K562 (cell line): ENCODE data around the gene LHB. TPM values are rescaled to one million over a fixed set of nuclear protein-coding genes. Genes with fewer than 3 reads are reported as not detected.

ENCODE experiments used
- CHAMP1 ChIP-seq: fragments of 450-650 bp; IDR thresholded peaks from 2 replicates; pipeline ENCODE4 v1.6.1; 2016; ENCODE audit warnings: mild to moderate bottlenecking
- EP400 ChIP-seq: fragments of 450-650 bp; IDR thresholded peaks from 2 replicates; pipeline ENCODE4 v1.6.1; 2017; ENCODE audit warnings: antibody characterized with exemption, mild to moderate bottlenecking, moderate library complexity
- ERF ChIP-seq: fragments of 450-650 bp; formaldehyde crosslinking; IDR thresholded peaks from 2 replicates; pipeline ENCODE4 v1.4.0; 2020; ENCODE audit warnings: mild to moderate bottlenecking, mixed read lengths
- NFE2 ChIP-seq: IDR thresholded peaks from 2 replicates; pipeline ENCODE4 v1.6.1; 2014; ENCODE audit warnings: antibody characterized with exemption, low read depth
- PCBP2 ChIP-seq: fragments of 200-400 bp; formaldehyde crosslinking; IDR thresholded peaks from 2 replicates; pipeline ENCODE4 v1.6.1; 2018; ENCODE audit warnings: low read length, low read depth, mild to moderate bottlenecking, moderate library complexity; ENCODE audit not compliant: poor library complexity, severe bottlenecking
- PHB2 ChIP-seq: fragments of 450-650 bp; IDR thresholded peaks from 2 replicates; pipeline ENCODE4 v1.6.1; 2017; ENCODE audit warnings: low read depth
- PYGO2 ChIP-seq: fragments of 450-650 bp; IDR thresholded peaks from 2 replicates; pipeline ENCODE4 v1.6.1; 2016; ENCODE audit warnings: mild to moderate bottlenecking, missing genetic modification characterization, moderate library complexity, missing compliant biosample characterization
- SMARCA4 ChIP-seq: fragments of 450-650 bp; IDR thresholded peaks from 2 replicates; pipeline ENCODE4 v1.6.1; 2016
- SMC3 ChIP-seq: conservative IDR thresholded peaks from 2 replicates; pipeline ENCODE4 v1.6.1; 2011; ENCODE audit warnings: low read depth, low read length, improper control_type of control experiment; ENCODE audit not compliant: insufficient read depth
- TFAM ChIP-seq: fragments of 250-450 bp; sonication (Bioruptor Pico); conservative IDR thresholded peaks from 2 replicates; pipeline ENCODE4 v1.5.0; 2021; ENCODE audit warnings: mild to moderate bottlenecking, moderate library complexity
- ZC3H4 ChIP-seq: sonication (generic); formaldehyde crosslinking; IDR thresholded peaks from 2 replicates; pipeline ENCODE4 v1.9.0; 2021; ENCODE audit warnings: missing genetic modification reagents, borderline replicate concordance
- ZNF212 ChIP-seq: fragments of 450-650 bp; formaldehyde crosslinking; IDR thresholded peaks from 2 replicates; pipeline ENCODE4 v1.4.0; 2020; ENCODE audit warnings: mild to moderate bottlenecking
- ZNF282 ChIP-seq: sonication (generic); formaldehyde crosslinking; IDR thresholded peaks from 2 replicates; pipeline ENCODE4 v1.8.1; 2023; ENCODE audit warnings: missing genetic modification reagents
- ZNF318 ChIP-seq, 2 experiments: fragments of 450-650 bp; IDR thresholded peaks; 2 replicates each; pipeline ENCODE4 v1.6.1; 2016; ENCODE audit warnings: mild to moderate bottlenecking in 2 of 2, borderline replicate concordance in 1 of 2, low read depth in 1 of 2, moderate library complexity in 1 of 2
- ZNF384 ChIP-seq: IDR thresholded peaks from 2 replicates; pipeline ENCODE4 v1.6.1; 2012; ENCODE audit warnings: low read depth, low read length, improper control_type of control experiment
- ZSCAN29 ChIP-seq: fragments of 450-650 bp; IDR thresholded peaks from 2 replicates; pipeline ENCODE4 v1.6.1; 2017
- polyA plus RNA-seq, 8 experiments: library from polyadenylated mRNA; depleted of rRNA in 4 of 8; stranded (reverse) in 5 of 8; unstranded in 3 of 8; fragments of >200 nt; fragmentation: Nextera tagmentation in 2 of 8; fragmentation: Illumina TruSeq in 1 of 8; extraction: Ambion mirVana in 2 of 8; extraction: Trizol in 1 of 8; gene quantifications; 2 replicates each; pipeline versions ENCODE4 v1.2.1 to v1.2.3, GENCODE V29; 2011 to 2014; ENCODE audit warnings: inconsistent platforms in 1 of 8, missing spikeins in 1 of 8
- total RNA-seq, 7 experiments: library from RNA; depleted of rRNA in 6 of 7; stranded (reverse); fragments of >200 nt in 6 of 7; fragmentation: Illumina TruSeq in 2 of 7; extraction: Trizol in 2 of 7; gene quantifications; 2 replicates each; pipeline versions ENCODE4 v1.2.1 to v1.2.3, GENCODE V29; 2011 to 2021; ENCODE audit warnings: low replicate concordance in 1 of 7
- TF ChIP-seq, protein P1 (sequence below): fragments of 250-450 bp; sonication (Bioruptor Pico); IDR thresholded peaks from 2 replicates; pipeline ENCODE4 v1.4.0; 2020; ENCODE audit warnings: mild to moderate bottlenecking

The LHB gene
- total and polyA plus RNA-seq, 9 of the 15 experiments (the other 6 are each of a cell fraction or from before 2014, with no cell fraction given) = 0.54 TPM; not detected in 8

DNA sequence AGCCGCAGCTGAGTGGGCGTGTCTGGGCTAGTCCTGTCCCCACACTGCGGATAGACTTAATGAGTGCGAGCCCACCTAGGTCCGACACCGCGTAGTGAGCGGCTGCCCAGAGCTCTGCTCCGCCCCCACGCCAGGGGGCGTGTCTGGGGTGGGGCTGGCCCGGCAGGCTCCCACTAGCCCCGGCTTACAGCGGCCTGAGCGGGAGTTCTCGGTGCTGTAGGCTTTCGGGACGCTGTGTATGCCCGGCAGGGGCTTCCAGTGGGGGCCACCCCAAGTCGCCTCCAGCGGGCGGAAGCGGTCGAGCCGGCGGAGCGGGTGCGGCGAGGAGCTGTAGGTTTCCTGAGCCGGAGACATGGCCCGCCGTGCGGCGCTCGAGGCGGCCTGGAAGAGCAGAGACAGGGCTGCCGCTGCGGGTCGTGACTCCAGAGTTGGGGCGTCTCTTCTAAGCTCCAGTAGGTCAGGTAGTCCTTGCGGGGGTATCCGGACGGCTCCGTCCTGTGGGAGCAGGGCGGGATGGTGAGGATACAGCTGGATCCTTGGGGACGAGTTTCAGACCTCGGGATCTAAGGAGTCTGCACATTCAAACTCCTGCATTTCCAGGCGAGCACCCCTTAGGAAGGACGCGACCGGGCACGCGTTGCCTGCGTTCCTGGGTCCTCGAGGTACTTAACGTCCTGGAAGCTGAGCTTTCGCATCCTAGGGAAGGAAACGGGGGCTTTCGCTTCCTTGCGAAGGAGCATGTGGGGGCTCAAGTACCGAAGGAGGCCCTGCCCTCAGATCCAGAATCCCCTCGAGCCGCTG is 39.4 kb upstream of the LHB start (continued):
- TF ChIP-seq ZC3H4 (CRISPR knock-in tag) = no peak
- no peak for TF ChIP-seq ZNF282
- no peak for TF ChIP-seq ERF (CRISPR knock-in tag)
- no peak for TF ChIP-seq NFE2
- TF ChIP-seq, protein P1, sequence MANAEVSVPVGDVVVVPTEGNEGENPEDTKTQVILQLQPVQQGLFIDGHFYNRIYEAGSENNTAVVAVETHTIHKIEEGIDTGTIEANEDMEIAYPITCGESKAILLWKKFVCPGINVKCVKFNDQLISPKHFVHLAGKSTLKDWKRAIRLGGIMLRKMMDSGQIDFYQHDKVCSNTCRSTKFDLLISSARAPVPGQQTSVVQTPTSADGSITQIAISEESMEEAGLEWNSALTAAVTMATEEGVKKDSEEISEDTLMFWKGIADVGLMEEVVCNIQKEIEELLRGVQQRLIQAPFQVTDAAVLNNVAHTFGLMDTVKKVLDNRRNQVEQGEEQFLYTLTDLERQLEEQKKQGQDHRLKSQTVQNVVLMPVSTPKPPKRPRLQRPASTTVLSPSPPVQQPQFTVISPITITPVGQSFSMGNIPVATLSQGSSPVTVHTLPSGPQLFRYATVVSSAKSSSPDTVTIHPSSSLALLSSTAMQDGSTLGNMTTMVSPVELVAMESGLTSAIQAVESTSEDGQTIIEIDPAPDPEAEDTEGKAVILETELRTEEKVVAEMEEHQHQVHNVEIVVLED (CRISPR knock-in tag) = no peak
- no peak for TF ChIP-seq PYGO2
- TF ChIP-seq TFAM (CRISPR knock-in tag) = no peak
- TF ChIP-seq SMC3 = no peak
- TF ChIP-seq CHAMP1 = no peak
- no peak for TF ChIP-seq ZSCAN29
- TF ChIP-seq SMARCA4 = no peak
- TF ChIP-seq PHB2 = no peak
- no peak for TF ChIP-seq ZNF212
- TF ChIP-seq ZNF384 = no peak
- no peak for TF ChIP-seq EP400
- TF ChIP-seq ZNF318 (IDR thresholded peaks at IDR 0.05; ENCODE audit: borderline replicate concordance in 1 of 2, low read depth in 1 of 2) = no peak
- TF ChIP-seq PCBP2 = no peak
